ENCODE measurements around the gene CCL25. TPM values are rescaled to one million over a fixed set of nuclear protein-coding genes. Genes with fewer than 3 reads are reported as not detected.

Gene CCL25
- total and polyA plus RNA-seq, 2 donors (not counting 3 experiments of a cell fraction or from before 2014, with no cell fraction given) = not detected

DNA sequence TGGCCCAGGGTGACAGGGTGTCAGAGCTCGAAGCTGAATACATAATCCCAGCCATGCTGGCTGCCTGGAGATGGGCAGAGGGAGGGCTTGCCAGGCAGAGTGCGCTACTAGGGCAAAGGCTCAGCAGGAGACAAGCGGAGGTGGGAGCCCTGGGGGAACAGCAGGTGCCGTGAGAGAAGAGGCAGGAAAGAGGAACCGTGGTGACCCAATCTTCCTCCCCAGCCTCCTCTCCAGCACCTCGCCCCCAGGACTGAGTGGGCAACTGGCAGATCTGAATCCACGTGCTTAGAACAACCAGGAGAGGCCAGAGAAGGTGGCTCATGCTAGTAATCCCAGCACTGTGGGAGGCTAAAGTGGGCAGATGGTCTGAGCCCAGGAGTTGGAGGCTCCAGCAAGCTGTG, 11.0 kb upstream of the CCL25 start:
- no peaks in the 10 kb centered on the region for H3K36me3 ChIP-seq (ENCODE audit: control insufficient read depth in 2 of 2, extremely low read depth in 1 of 2, insufficient read depth in 2 of 2, low read length in 2 of 2)
- DNase-seq (ENCODE audit: low read depth, low spot score) (no peak), FAIRE-seq (no peak)
- intact Hi-C loops (cut with micrococcal nuclease) (no loop called here), dilution Hi-C loops (cut with MboI; ENCODE audit: extremely low pct_ligation_motif_present, low sequenced_read_pairs) (no loop called here)
- POLR2A ChIA-PET = no interaction called here
- no peaks in the 10 kb centered on the region for H3K9me3 ChIP-seq (replicated peaks; ENCODE audit: control insufficient read depth, insufficient read depth, low read length)
- no peaks in the 10 kb centered on the region for H4K20me1 ChIP-seq (replicated peaks; ENCODE audit: control insufficient read depth, extremely low read depth, insufficient read depth, low read length)
- CTCF ChIA-PET = interaction anchor here (0.6 kb wide), 1 partner anchor 114 kb away, joined by 3 read pairs; no protein-coding TSS in a partner anchor
- no peaks in the 10 kb centered on the region for H3K79me2 ChIP-seq (ENCODE audit: control insufficient read depth, insufficient read depth, low read length)
- no peak overlapping the region for H3K27ac ChIP-seq (ENCODE audit: insufficient read depth, low read depth, low read length)
- no peaks in the 10 kb centered on the region for H3K4me1 ChIP-seq (ENCODE audit: control insufficient read depth, extremely low read depth, insufficient read depth, low read length)
- no peak overlapping the region for H3K9ac ChIP-seq (replicated peaks; ENCODE audit: extremely low read depth, insufficient read depth, low read length)
- no peaks in the 10 kb centered on the region for H3K9me1 ChIP-seq (replicated peaks; ENCODE audit: control insufficient read depth, extremely low read depth, insufficient read depth, low read length)
- no peak for TF ChIP-seq POLR2AphosphoS5 (IDR thresholded peaks at IDR 0.05; ENCODE audit: insufficient read depth, low read depth, low read length)
- TF ChIP-seq POLR2A (IDR thresholded peaks at IDR 0.05; ENCODE audit: low read depth, low read length) = no peak
- TF ChIP-seq MYC (IDR thresholded peaks at IDR 0.05; ENCODE audit: low read depth, low read length) = no peak
- TF ChIP-seq FOS (IDR thresholded peaks at IDR 0.05; ENCODE audit: borderline replicate concordance, insufficient read depth, low read length) = no peak
- TF ChIP-seq EZH2 (IDR thresholded peaks at IDR 0.05; ENCODE audit: borderline replicate concordance, low read depth, low read length, severe bottlenecking) = no peak
- TF ChIP-seq MAX (IDR thresholded peaks at IDR 0.05; ENCODE audit: insufficient read depth, insufficient read length) = no peak
- TF ChIP-seq CTCF (IDR thresholded peaks at IDR 0.05; ENCODE audit: extremely low read depth in 1 of 2, insufficient read depth in 1 of 2, low read depth in 1 of 2, low read length in 2 of 2) = no peak
- no peak for TF ChIP-seq GATA2 (IDR thresholded peaks at IDR 0.05; ENCODE audit: insufficient read depth, insufficient read length, low read depth, low read length)
- TF ChIP-seq JUN (IDR thresholded peaks at IDR 0.05; ENCODE audit: borderline replicate concordance, insufficient read depth, insufficient read length, low read depth) = no peak
- H3K27me3 ChIP-seq (ENCODE audit: control insufficient read depth in 2 of 2, insufficient read depth in 2 of 2, low read length in 2 of 2) = no peaks in the 10 kb centered on the region
- H3K4me3 ChIP-seq (replicated peaks in 1 of 3; ENCODE audit: insufficient read depth in 1 of 3, low read depth in 1 of 3, low read length in 3 of 3) = no peak overlapping the region
- BruUV-seq (replicated peaks) = no TSS peak
- no peak overlapping the region for H3K4me2 ChIP-seq (ENCODE audit: insufficient read depth, low read length)
- H2AFZ ChIP-seq (ENCODE audit: low read depth, low read length) = no peak overlapping the region

All from endothelial cell of umbilical vein (primary cell).